Esophagus squamous epithelium (tissue), 4 donors: Measurements from ENCODE around the gene DGLUCY.

Source experiments
- POLR2A ChIP-seq, 4 donors: fragments of 450-650 bp; IDR thresholded peaks; one replicate each; pipeline ENCODE4 v1.6.1; 2017; ENCODE audit warnings: antibody characterized with exemption in 4 of 4, mild to moderate bottlenecking in 4 of 4, moderate library complexity in 3 of 4
- TF ChIP-seq, protein P1 (sequence below), 6 experiments: fragments of 450-650 bp in 4 of 6; fragments of 200-600 bp in 2 of 6; sonication (generic) in 2 of 6; IDR thresholded peaks; one replicate each; pipeline ENCODE4 v1.5.1; 2016 to 2019; ENCODE audit warnings: antibody characterized with exemption in 6 of 6, mild to moderate bottlenecking in 4 of 6, moderate library complexity in 4 of 6

DNA sequence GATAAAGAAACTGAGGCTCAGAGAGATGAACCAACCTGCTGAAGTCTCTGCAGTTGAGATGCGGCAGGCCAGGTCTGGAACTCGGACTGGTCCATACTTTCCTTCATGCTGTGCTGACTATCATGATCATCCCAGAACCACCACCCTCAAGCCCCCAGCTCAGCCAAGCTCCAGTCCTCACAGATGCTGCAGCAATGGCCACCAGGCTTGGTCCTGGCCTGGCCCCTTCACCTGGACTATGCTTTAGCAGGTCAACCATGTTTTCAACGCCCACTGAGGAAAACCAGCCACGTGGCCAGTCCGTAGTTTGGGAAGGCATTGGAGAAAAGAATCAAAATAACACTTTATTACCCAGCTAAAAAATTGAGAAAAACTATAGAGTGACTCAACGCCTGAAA, 129.2 kb downstream of the DGLUCY start:
- TF ChIP-seq, protein P1, sequence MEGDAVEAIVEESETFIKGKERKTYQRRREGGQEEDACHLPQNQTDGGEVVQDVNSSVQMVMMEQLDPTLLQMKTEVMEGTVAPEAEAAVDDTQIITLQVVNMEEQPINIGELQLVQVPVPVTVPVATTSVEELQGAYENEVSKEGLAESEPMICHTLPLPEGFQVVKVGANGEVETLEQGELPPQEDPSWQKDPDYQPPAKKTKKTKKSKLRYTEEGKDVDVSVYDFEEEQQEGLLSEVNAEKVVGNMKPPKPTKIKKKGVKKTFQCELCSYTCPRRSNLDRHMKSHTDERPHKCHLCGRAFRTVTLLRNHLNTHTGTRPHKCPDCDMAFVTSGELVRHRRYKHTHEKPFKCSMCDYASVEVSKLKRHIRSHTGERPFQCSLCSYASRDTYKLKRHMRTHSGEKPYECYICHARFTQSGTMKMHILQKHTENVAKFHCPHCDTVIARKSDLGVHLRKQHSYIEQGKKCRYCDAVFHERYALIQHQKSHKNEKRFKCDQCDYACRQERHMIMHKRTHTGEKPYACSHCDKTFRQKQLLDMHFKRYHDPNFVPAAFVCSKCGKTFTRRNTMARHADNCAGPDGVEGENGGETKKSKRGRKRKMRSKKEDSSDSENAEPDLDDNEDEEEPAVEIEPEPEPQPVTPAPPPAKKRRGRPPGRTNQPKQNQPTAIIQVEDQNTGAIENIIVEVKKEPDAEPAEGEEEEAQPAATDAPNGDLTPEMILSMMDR (IDR thresholded peaks at IDR 0.05) = no peak
- TF ChIP-seq POLR2A (IDR thresholded peaks at IDR 0.05) = no peak
